Stomach (tissue), 4 donors: ENCODE data around the gene ULK4.

ENCODE experiments used
- POLR2AphosphoS5 ChIP-seq, 3 donors: sonication (generic); formaldehyde crosslinking; IDR thresholded peaks; one replicate each; pipeline ENCODE4 v1.6.1; 2016; ENCODE audit warnings: antibody characterized with exemption in 3 of 3
- TF ChIP-seq, protein P1 (sequence below), 7 experiments: fragments of 450-650 bp in 4 of 7; fragments of 200-600 bp in 3 of 7; sonication (generic) in 3 of 7; IDR thresholded peaks; one replicate each; pipeline ENCODE4 v1.5.1; 2016 to 2019; ENCODE audit warnings: antibody characterized with exemption in 7 of 7, control low read depth in 2 of 7, mild to moderate bottlenecking in 1 of 7

DNA sequence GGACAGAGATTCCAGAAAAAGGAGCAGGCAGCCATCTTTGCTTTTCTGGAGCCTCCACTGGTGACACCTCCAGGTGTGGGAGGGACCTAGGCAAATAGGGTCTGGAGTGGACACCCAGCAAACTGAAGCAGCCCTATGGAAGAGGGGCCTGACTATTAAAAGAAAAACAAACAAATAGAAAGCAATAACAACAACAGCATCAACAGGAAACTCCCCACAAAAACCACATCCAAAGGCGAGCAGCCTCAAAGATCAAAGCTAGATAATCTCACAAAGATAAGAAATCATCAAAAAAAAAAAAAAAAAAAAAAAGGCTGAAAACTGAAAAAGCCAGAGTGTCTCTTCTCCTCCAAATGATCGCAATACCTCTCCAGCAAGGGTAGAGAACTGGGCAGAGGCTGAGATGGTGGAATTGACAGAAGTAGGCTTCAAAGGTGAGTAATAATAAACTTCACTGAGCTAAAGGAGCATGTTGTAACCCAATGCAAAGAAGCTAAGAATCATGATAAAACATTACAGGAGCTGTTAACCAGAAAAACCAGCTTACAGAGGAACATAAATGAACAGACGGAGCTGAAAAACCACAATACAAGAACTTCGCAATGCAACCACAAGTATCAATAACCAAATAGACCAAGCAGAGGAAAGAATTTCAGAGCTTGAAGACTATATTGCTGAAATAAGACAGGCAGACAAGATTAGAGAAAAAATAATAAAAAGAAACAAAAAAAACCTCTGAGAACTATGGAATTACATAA is 537.2 kb downstream of the ULK4 start:
- TF ChIP-seq, protein P1, sequence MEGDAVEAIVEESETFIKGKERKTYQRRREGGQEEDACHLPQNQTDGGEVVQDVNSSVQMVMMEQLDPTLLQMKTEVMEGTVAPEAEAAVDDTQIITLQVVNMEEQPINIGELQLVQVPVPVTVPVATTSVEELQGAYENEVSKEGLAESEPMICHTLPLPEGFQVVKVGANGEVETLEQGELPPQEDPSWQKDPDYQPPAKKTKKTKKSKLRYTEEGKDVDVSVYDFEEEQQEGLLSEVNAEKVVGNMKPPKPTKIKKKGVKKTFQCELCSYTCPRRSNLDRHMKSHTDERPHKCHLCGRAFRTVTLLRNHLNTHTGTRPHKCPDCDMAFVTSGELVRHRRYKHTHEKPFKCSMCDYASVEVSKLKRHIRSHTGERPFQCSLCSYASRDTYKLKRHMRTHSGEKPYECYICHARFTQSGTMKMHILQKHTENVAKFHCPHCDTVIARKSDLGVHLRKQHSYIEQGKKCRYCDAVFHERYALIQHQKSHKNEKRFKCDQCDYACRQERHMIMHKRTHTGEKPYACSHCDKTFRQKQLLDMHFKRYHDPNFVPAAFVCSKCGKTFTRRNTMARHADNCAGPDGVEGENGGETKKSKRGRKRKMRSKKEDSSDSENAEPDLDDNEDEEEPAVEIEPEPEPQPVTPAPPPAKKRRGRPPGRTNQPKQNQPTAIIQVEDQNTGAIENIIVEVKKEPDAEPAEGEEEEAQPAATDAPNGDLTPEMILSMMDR (IDR thresholded peaks at IDR 0.05), result no peak
- TF ChIP-seq POLR2AphosphoS5 (IDR thresholded peaks at IDR 0.05), result no peak
